GM12878 (cell line): Measurements from ENCODE around the gene URAD. TPM values are rescaled to one million over a fixed set of nuclear protein-coding genes. Genes with fewer than 3 reads are reported as not detected.
A peak's percentile ranks its signal among the peaks of the same experiment; 100 is the strongest.

ENCODE experiments used
- BCL11A ChIP-seq: IDR thresholded peaks from 2 replicates; pipeline ENCODE4 v1.6.1; 2011; ENCODE audit warnings: low read depth, low read length
- BHLHE40 ChIP-seq, 2 experiments: fragments of 450-650 bp in 1 of 2; IDR thresholded peaks; 2 replicates each; pipeline ENCODE4 v1.6.1; 2011 to 2017; ENCODE audit warnings: low read depth in 2 of 2, borderline replicate concordance in 1 of 2, improper control_type of control experiment in 1 of 2, low read length in 1 of 2, mild to moderate bottlenecking in 1 of 2
- CBFB ChIP-seq: IDR thresholded peaks from 2 replicates; pipeline ENCODE4 v1.6.1; 2016; ENCODE audit warnings: antibody characterized with exemption, low read depth
- CREB1 ChIP-seq: IDR thresholded peaks from 2 replicates; pipeline ENCODE4 v1.6.1; 2012; ENCODE audit warnings: low read depth, mild to moderate bottlenecking, inconsistent platforms
- CUX1 ChIP-seq: IDR thresholded peaks from 2 replicates; pipeline ENCODE4 v1.6.1; 2012; ENCODE audit warnings: improper control_type of control experiment, low read depth, low read length; ENCODE audit not compliant: insufficient replicate concordance
- E4F1 ChIP-seq: fragments of 450-650 bp; IDR thresholded peaks from 2 replicates; pipeline ENCODE4 v1.6.1; 2018; ENCODE audit warnings: borderline replicate concordance, mild to moderate bottlenecking; ENCODE audit not compliant: partially characterized antibody
- GABPA ChIP-seq: IDR thresholded peaks from 2 replicates; pipeline ENCODE4 v1.6.1; 2014; ENCODE audit warnings: antibody characterized with exemption, low read depth, mild to moderate bottlenecking, inconsistent platforms
- HCFC1 ChIP-seq: fragments of 150-350 bp; IDR thresholded peaks from 2 replicates; pipeline ENCODE4 v1.6.1; 2014; ENCODE audit warnings: low read length
- HDAC2 ChIP-seq: fragments of 200-600 bp; sonication (generic); IDR thresholded peaks from 2 replicates; pipeline ENCODE4 v1.6.1; 2017
- HDAC6 ChIP-seq: fragments of 200-600 bp; sonication (generic); IDR thresholded peaks from one replicate; pipeline ENCODE4 v1.8.0; 2017; ENCODE audit warnings: antibody characterized with exemption; ENCODE audit not compliant: unreplicated experiment
- IKZF2 ChIP-seq, 2 experiments: fragments of 450-650 bp; IDR thresholded peaks; 2 replicates each; pipeline ENCODE4 v1.6.1; 2017; ENCODE audit warnings: mild to moderate bottlenecking in 2 of 2, moderate library complexity in 2 of 2
- NBN ChIP-seq: fragments of 450-650 bp; IDR thresholded peaks from 2 replicates; pipeline ENCODE4 v1.6.1; 2016
- PBX3 ChIP-seq: IDR thresholded peaks from 2 replicates; pipeline ENCODE4 v1.6.1; 2011; ENCODE audit warnings: mild to moderate bottlenecking, low read depth, low read length, moderate library complexity; ENCODE audit not compliant: insufficient replicate concordance
- RCOR1 ChIP-seq: conservative IDR thresholded peaks from 2 replicates; pipeline ENCODE4 v1.6.1; 2012; ENCODE audit warnings: low read depth, low read length, improper control_type of control experiment
- SP1 ChIP-seq: IDR thresholded peaks from one replicate; pipeline ENCODE4 v1.6.1; 2011; ENCODE audit warnings: low read depth, low read length
- polyA plus RNA-seq, 11 experiments: library from polyadenylated mRNA; depleted of rRNA in 4 of 11; unstranded in 6 of 11; stranded (reverse) in 5 of 11; fragments of >200 nt; fragmentation: Nextera tagmentation in 4 of 11; fragmentation: Illumina TruSeq in 1 of 11; extraction: Ambion mirVana in 4 of 11; extraction: Trizol in 1 of 11; gene quantifications; 1 replicate in 1 of 11; 2 replicates in 10 of 11; pipeline versions ENCODE4 v1.2.1 to v1.2.3, GENCODE V29; 2011 to 2016; ENCODE audit warnings: inconsistent platforms in 2 of 11, missing spikeins in 2 of 11, low read depth in 1 of 11
- total RNA-seq, 4 experiments: library from RNA; depleted of rRNA in 3 of 4; stranded (reverse); fragments of >200 nt in 3 of 4; fragmentation: Illumina TruSeq in 1 of 4; extraction: Trizol in 1 of 4; gene quantifications; 2 replicates each; pipeline versions ENCODE4 v1.2.1 to v1.2.3, GENCODE V29; 2013 to 2021
- TF ChIP-seq, protein P1 (sequence below): fragments of 450-650 bp; IDR thresholded peaks from 2 replicates; pipeline ENCODE4 v1.6.1; 2017; ENCODE audit warnings: mild to moderate bottlenecking

URAD gene
- total and polyA plus RNA-seq, 10 of the 15 experiments (the other 5 are each of a cell fraction or from before 2014, with no cell fraction given), result not detected

GRCh38 chr13:28012896-28013295, 24.4 kb upstream of the URAD start (continued):
- TF ChIP-seq BHLHE40 (IDR thresholded peaks at IDR 0.05; ENCODE audit: borderline replicate concordance in 1 of 2, low read depth in 2 of 2, low read length in 1 of 2), result no peak
- no peak for TF ChIP-seq HDAC6
- TF ChIP-seq CBFB, result no peak
- peak in 1 of 2 experiments; percentile 29; a peak in 1 of 4 replicates for TF ChIP-seq IKZF2 (IDR thresholded peaks at IDR 0.05)
- no peak for TF ChIP-seq E4F1
- TF ChIP-seq, protein P1, sequence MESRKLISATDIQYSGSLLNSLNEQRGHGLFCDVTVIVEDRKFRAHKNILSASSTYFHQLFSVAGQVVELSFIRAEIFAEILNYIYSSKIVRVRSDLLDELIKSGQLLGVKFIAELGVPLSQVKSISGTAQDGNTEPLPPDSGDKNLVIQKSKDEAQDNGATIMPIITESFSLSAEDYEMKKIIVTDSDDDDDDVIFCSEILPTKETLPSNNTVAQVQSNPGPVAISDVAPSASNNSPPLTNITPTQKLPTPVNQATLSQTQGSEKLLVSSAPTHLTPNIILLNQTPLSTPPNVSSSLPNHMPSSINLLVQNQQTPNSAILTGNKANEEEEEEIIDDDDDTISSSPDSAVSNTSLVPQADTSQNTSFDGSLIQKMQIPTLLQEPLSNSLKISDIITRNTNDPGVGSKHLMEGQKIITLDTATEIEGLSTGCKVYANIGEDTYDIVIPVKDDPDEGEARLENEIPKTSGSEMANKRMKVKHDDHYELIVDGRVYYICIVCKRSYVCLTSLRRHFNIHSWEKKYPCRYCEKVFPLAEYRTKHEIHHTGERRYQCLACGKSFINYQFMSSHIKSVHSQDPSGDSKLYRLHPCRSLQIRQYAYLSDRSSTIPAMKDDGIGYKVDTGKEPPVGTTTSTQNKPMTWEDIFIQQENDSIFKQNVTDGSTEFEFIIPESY, result no peak
- no peak for TF ChIP-seq RCOR1
- TF ChIP-seq HCFC1, result no peak
- TF ChIP-seq NBN, result no peak
- TF ChIP-seq HDAC2, result no peak
- peak; percentile 57; the same call in 1 of the 2 replicates for TF ChIP-seq GABPA
- no peak for TF ChIP-seq SP1
- no peak for TF ChIP-seq PBX3
- TF ChIP-seq CREB1, result peak; percentile 71
- TF ChIP-seq BCL11A, result no peak
- TF ChIP-seq CUX1, result no peak
- TF ChIP-seq, all 136 proteins: peak for 21
